Lower leg skin (tissue), 3 donors: Measurements from ENCODE around the gene MSH3.

Experiments
- CTCF ChIP-seq, 3 donors: fragments of 450-650 bp; IDR thresholded peaks; one replicate each; pipeline ENCODE4 v1.5.1; 2016; ENCODE audit warnings: antibody characterized with exemption in 3 of 3, mild to moderate bottlenecking in 3 of 3, moderate library complexity in 2 of 3
- POLR2A ChIP-seq, 2 donors: fragments of 450-650 bp; IDR thresholded peaks; one replicate each; pipeline ENCODE4 v1.6.1; 2016 to 2017; ENCODE audit warnings: antibody characterized with exemption in 2 of 2, mild to moderate bottlenecking in 1 of 2, moderate library complexity in 1 of 2

- TF ChIP-seq CTCF (IDR thresholded peaks at IDR 0.05) (no peak), POLR2A (IDR thresholded peaks at IDR 0.05) (no peak)
Observed at GRCh38 chr5:80759866-80760577, 105.6 kb downstream of the MSH3 start.
